Activated gamma-delta T cell treated with Interleukin-2 at 50 U/mL for 16 hours (primary cell): Measurements from ENCODE around the gene VGF.

Experiments
- DNase-seq: peaks from one replicate; pipeline ENCODE4 v3.0.0-alpha.2; 2020

VGF gene

GRCh38 chr7:101185258-101185839, 20.0 kb upstream of the VGF start:
- DNase-seq: no peak

GRCh38 chr7:101180130-101180755, 14.9 kb upstream of the VGF start, which contains the start of gene NAT16:
Gene NAT16, minus strand, starts transcription at chr7:101180293. Its CDS starts 5,486 bp downstream, at chr7:101174807.
- DNase-seq: no peak

- no peak for DNase-seq
Observed at GRCh38 chr7:101179713-101180112, 14.3 kb upstream of the VGF start.

- no peak for DNase-seq
Observed at GRCh38 chr7:101179117-101179516, 13.7 kb upstream of the VGF start.

GRCh38 chr7:101177644-101178043, 12.3 kb upstream of the VGF start:
- no peak for DNase-seq

- DNase-seq: no peak
Observed at GRCh38 chr7:101175664-101176063, 10.3 kb upstream of the VGF start.

GRCh38 chr7:101174322-101174854, 9.0 kb upstream of the VGF start:
- no peak for DNase-seq

GRCh38 chr7:101173752-101174244, 8.4 kb upstream of the VGF start:
- DNase-seq: peak; percentile 51

- DNase-seq: no peak
Observed at GRCh38 chr7:101172854-101173751, 7.7 kb upstream of the VGF start.

- DNase-seq: no peak
Observed at GRCh38 chr7:101172005-101172853, 6.9 kb upstream of the VGF start.

GRCh38 chr7:101171442-101171837, 6.1 kb upstream of the VGF start:
- DNase-seq: no peak

- no peak for DNase-seq
Observed at GRCh38 chr7:101170617-101171441, 5.5 kb upstream of the VGF start.

GRCh38 chr7:101169838-101170551, 4.6 kb upstream of the VGF start:
- DNase-seq: peak; percentile 79

- DNase-seq: no peak
Observed at GRCh38 chr7:101169110-101169837, 3.9 kb upstream of the VGF start.

- DNase-seq: no peak
Observed at GRCh38 chr7:101168412-101169049, 3.2 kb upstream of the VGF start.

- DNase-seq: no peak
Observed at GRCh38 chr7:101167645-101168411, 2.5 kb upstream of the VGF start.

GRCh38 chr7:101166909-101167644, 1.7 kb upstream of the VGF start:
- no peak for DNase-seq

GRCh38 chr7:101166648-101166908, 1.2 kb upstream of the VGF start:
- DNase-seq: no peak
